BLaER1 treated with 17β-estradiol and CSF1 and Interleukin-3, amounts not matched to agents 10 nM and 100 nM (cell line): ENCODE data around the gene CYP2D6.

Source experiments
- H3K27ac ChIP-seq, 11 experiments: shearing (Covaris generic); formaldehyde crosslinking; 2 replicates each; pipeline ENCODE4 v1.8.1; 2022
- H3K27me3 ChIP-seq, 11 experiments: shearing (Covaris generic); formaldehyde crosslinking; 2 replicates each; pipeline ENCODE4 v1.8.1; 2022
- H3K36me3 ChIP-seq, 11 experiments: shearing (Covaris generic); formaldehyde crosslinking; 2 replicates each; pipeline ENCODE4 v1.8.1; 2022
- H3K4me1 ChIP-seq, 10 experiments: shearing (Covaris generic); formaldehyde crosslinking; 2 replicates each; pipeline ENCODE4 v1.8.1; 2022
- H3K4me2 ChIP-seq, 11 experiments: shearing (Covaris generic); formaldehyde crosslinking; 2 replicates each; pipeline ENCODE4 v1.8.1; 2022
- H3K4me3 ChIP-seq, 10 experiments: shearing (Covaris generic); formaldehyde crosslinking; 2 replicates each; pipeline ENCODE4 v1.8.1; 2022
- H3K9ac ChIP-seq, 11 experiments: shearing (Covaris generic); formaldehyde crosslinking; 2 replicates each; pipeline ENCODE4 v1.8.1; 2022
- H3K9me3 ChIP-seq, 11 experiments: shearing (Covaris generic); formaldehyde crosslinking; replicated peaks in 1 of 11; 2 replicates each; pipeline ENCODE4 v1.8.1; 2022
- H4K20me1 ChIP-seq, 11 experiments: shearing (Covaris generic); formaldehyde crosslinking; 2 replicates each; pipeline ENCODE4 v1.8.1; 2022
- Cebpa-rat ChIP-seq, 11 experiments: shearing (Covaris generic); IDR thresholded peaks; 2 replicates each; pipeline ENCODE4 v1.8.1; 2022

CYP2D6 gene

DNA sequence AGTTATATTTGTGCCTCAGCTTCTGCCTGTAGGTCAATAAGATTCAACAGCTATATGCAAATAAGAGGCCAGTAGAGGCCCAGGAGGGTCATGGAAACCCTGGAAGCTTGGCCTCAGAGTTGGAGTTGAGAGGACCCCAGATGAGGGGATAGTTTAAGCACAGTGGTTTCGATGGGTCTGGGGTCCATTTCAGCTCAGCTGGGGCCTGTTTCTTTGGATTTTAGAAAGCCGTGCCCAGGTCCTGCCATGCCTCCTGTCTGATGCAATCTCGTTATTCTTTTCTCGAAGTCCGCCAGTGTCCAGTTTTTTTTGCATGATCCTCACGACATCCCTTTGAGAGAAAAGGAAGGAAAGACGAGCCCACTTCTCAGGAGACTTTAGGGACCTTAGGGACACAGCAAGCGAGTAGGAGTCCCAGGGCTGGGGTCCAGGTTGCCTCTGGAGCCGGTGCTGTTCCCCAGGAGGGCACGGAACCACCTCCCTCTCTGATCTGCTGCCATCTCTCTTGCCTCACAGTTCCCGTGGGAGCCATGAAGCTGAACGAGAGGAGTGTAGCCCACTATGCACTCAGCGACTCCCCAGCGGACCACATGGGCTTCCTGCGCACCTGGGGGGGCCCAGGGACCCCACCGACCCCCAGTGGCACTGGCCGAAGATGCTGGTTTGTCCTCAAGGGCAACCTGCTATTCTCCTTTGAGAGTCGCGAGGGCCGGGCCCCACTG, 53.7 kb downstream of the CYP2D6 start:
- Histone ChIP-seq H3K4me3 (peak overlapping the region in 1 of 10 experiments; percentile 28; a peak in 2 of 20 replicates), H3K9ac (peak overlapping the region in 10 of 11 experiments; percentile 9 to 94 (median 90); a peak in 15 of 22 replicates), H3K36me3 (peaks cover under 1 to 15% (median 6%) of the 10 kb centered on the region in 11 experiments; a peak in 15 of 22 replicates), H3K4me1 (peaks cover 66 to 82% (median 76%) of the 10 kb centered on the region in 10 experiments), H3K27ac (peak overlapping the region in 8 of 11 experiments; percentile 44 to 97 (median 92); a peak in 16 of 22 replicates), H3K9me3 (peaks cover 0 to 11% (median 0%) of the 10 kb centered on the region in 11 experiments; a peak in 6 of 22 replicates), H3K4me2 (peak overlapping the region; percentile 79 to 98 (median 94)), H3K27me3 (peaks cover 0 to 20% (median 11%) of the 10 kb centered on the region in 11 experiments; a peak in 10 of 22 replicates), H4K20me1 (no peaks in the 10 kb centered on the region)
- 0 out of 22 replicates have a peak, but pooled peaks of 1 of the 11 experiments have one; percentile 14 for TF ChIP-seq Cebpa-rat (IDR thresholded peaks at IDR 0.05)
